SW480 (cell line): ENCODE results near the gene TBC1D16.

Source experiments
- DNase-seq: peaks from one replicate; pipeline ENCODE4 v3.0.0-alpha.2; 2016; ENCODE audit warnings: low spot score

TBC1D16 gene, protein sequence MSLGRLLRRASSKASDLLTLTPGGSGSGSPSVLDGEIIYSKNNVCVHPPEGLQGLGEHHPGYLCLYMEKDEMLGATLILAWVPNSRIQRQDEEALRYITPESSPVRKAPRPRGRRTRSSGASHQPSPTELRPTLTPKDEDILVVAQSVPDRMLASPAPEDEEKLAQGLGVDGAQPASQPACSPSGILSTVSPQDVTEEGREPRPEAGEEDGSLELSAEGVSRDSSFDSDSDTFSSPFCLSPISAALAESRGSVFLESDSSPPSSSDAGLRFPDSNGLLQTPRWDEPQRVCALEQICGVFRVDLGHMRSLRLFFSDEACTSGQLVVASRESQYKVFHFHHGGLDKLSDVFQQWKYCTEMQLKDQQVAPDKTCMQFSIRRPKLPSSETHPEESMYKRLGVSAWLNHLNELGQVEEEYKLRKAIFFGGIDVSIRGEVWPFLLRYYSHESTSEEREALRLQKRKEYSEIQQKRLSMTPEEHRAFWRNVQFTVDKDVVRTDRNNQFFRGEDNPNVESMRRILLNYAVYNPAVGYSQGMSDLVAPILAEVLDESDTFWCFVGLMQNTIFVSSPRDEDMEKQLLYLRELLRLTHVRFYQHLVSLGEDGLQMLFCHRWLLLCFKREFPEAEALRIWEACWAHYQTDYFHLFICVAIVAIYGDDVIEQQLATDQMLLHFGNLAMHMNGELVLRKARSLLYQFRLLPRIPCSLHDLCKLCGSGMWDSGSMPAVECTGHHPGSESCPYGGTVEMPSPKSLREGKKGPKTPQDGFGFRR

DNA sequence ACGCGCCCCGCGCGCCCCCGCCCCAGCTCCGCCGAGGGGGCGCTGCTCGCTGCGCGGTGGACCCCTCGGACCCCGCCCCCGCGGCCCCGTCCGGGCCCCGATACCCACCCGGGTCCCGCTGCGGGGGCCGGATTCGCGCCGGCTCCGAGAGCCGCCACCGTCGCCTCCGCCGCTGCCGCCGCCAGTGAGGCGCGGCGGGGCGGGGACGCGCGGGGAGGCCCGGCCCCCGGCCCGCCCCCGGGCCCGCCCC lies at the start of gene TBC1D16:
TBC1D16 (minus strand) TSS at position 186 of the 250 bp plus-strand sequence. CDS start 22,325 bp downstream, outside the sequence.
- no peak for DNase-seq

DNA sequence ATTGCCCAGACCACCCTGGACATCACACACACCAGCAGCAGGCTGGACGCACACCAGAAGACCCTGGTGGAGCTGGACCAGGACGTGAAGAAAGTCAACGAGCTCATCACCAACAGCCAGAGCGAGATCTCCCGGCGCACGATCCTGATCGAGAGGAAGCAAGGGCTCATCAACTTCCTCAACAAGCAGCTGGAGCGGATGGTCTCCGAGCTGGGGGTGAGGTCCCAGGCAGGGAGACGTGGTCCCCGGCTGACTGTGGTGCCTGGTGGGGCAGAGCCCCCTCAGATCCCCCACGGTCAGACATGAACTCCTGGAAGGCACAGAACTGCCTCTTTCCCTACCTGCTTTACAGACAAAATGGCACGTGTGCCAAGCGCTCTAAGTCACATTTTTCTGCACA lies 49.1 kb upstream of the TBC1D16 start:
- no peak for DNase-seq

DNA sequence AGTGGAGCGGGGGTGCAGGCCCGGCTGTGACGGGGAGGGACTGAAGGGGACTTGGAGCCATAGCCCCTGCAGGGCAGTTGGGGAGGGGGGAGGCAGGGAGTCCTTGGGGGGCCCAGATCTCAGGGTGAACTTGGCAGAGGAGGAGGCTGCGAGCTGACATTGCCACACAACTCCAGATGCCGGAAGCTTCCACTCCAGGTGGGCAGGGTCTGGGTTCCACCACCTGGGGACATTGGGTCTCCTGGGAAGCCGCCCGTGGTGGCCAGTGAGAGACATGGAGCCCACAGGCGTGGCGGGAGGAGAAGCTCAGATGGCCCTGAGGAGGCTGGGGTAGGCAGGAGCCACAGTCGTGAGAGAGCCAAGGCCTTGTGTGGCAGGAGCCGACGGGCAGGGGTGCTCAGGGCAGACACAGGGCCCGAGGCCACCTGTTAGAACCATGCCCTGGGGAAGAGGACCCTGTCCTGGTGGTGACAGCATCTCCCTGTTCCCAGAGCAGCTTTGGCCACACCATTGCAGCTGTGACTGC lies 47.5 kb upstream of the TBC1D16 start:
- DNase-seq: no peak

DNA sequence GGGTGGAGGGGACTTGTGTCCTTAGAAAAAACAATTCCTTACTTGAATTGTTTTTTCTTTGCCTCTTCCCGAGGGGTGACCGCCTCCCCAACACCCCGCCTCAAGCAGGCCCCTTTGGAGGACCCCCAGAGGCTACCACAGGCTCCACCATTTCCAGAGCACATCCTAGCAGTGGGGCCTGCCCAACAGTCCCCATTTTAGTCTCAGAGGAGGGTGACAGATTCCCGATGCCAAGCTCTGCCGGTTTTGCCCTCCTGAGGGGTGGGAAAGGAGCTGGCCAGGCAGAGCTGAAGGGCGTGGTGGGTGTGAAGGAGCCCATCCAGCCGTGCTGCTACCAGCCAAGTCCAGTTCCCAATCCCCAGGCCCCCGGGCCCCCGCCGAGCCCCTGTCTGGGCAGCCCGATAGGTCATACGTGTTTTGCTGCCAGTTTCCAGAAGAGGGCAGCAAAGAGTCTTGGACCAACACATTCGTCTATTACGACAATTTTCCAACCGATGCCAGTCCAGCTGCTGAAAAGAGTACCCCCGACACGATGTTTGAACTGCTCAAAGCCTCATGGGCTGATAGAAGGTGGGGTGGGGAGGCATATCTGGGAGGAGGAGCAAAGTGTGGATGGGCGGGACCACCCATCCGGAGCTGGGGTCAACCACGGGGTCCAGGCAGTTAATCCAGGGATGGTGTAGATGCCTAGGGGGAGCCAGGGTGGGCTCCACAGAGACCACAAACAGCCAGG lies 46.9 kb upstream of the TBC1D16 start:
- peak; percentile 70 for DNase-seq

DNA sequence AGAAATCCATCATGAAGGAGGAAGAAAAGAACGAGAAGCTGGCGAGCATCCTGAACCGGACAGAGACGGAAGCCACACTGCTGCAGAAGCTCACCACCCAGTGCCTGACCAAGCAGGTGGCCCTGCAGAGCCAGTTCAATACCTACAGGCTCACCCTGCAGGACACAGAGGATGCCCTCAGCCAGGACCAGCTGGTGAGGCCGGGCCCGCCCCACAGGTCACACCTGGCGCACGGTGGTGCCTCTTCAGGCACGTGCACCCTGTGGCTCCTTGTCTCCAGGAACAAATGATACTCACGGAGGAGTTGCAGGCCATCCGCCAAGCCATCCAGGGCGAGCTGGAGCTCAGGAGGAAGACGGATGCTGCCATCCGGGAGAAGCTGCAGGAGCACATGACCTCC lies 45.9 kb upstream of the TBC1D16 start:
- DNase-seq: no peak

DNA sequence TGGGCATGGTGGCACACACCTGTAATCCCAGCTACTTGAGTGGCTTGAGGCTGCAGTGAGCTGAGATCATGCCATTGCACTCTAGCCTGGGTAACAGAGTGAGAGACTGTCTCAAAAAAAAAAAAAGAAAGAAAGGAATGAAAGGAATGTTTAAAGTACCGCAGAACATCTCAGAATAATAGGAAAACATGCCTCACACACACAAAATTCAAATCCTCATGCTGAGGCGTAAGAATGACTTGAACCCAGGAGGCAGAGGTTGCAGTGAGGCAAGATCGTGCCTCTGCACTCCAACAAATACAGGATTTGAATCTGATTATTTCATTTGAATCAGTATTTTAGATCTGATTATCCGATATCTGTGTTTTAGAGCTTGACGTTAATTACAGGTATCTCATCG lies 44.4 kb upstream of the TBC1D16 start:
- DNase-seq: no peak

DNA sequence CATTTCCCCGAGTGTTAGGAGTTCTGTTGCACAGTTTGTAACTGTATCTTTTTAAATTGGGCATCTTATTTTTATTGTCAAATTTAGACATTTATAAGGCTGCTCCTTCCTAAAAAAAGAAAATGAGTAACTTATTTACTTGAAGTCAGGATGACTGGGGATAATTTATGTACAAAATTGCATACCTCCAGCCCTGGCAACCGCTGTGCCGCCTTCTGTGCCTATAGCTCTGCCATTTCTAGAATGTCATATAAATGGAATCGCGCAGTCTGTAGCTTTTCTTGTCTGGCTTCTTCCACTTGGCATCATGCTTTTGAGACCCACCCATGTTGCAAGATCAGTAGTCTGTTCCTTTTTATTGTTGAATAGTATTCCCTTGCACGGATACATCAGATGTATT lies 36.7 kb upstream of the TBC1D16 start:
- no peak for DNase-seq

DNA sequence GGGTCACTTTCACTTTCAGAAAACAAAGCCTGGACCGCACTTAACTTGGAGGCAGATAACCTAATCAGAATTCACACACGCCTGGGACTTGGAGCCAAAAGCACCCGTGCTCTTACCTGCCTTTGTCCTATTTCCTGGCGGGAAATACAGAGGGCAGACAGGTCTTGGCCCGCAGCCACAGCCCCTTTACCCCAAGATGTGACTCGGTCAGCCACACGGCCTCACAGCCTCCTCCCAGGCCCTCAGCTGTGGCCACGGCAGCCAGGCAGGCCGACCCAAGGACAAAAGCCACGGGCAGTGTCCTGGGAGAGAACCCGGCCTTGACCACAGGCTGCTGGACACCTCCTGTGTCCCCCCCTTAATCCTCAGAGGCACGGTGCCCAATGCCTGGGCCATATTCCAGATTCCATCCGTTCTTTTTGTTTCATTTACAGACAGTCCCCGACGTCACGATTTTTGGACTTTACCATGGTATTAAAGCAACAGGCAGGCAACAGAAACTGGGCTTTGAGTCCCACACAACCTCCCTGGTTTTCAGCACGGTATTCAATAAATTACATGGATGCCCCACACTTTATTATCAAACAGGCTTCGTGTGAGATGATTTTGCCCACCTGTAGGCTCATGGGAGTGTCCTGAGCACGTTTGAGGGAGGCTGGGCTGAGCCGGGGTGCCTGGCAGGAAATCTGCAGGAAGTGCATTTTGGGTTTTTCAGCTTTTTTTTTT lies 35.6 kb upstream of the TBC1D16 start:
- no peak for DNase-seq

DNA sequence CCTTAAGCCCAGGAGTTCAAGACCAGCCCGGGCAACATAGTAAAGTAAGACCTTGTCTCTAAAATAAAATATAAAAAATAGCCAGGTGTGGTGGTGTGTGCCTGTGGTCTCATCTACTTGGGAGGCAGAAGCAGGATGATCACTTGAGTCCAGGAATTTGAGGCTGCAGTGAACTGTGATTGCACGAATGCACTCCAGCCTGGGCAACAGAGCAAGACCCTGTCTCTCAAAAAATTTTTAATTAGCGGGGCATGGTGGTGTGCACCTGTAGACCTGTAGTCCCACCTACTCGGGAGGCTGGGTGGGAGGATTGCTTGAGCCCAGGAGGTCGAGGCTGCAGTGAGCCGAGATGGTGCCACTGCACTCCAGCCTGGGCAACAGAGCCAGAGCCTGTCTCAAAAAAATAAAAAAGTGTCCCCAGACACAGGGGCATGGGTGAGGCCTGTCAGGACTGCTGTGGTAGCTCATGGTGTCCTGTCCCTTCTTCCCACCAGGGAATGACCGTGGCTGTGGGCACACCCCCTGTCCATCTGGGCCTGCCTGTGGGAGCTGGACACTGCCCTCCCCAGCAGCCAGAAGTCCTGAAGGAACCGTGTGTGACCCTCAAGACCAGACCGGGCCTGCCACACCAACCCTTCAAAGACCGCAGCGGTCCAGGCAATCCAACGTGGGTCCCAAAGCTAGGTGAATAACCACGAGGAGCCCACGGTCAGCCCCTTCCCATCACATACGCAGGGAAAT lies 34.9 kb upstream of the TBC1D16 start:
- DNase-seq: no peak

DNA sequence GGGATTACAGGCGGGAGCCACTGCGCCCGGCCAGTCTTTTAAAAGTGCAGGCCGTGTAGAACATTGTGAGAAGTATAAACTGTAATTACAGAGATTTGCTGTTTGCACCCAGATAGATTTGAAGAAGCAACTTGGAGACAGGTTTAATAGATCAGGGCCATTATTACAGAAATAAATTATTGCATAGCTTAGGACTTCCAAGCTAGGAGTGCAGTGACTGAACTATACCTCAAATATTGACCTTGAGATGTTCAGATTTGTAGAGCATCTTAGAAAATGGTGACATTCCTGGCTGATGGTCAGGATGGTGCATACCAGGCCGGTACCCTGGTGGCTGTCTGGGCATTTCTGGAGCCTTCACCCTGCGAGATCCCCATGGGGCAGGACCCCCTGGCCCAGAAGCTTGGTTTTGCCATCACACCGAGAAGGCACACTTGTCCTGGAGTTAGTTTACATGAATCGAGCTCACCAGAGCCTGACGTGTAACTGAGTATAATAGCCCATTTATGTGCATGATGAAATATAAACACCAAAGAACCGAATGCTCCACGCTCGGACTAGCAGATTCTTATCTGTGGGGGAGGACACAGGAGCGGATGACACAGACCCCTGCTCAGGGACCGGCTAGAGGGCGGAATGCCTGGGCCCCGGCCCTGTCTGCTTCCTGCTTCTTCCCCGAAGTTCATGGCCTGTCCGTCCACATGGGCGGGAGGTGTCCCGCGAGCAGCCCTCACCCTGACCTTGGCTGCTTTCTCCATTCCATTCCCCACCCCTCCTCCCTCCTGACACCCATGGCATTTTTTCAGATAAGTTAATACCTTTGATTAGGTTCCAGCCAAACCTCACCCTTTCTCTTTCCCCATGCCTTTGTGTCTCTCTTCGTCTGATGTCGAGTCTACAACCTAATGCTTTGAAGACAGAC lies 32.9 kb upstream of the TBC1D16 start:
- peak; percentile 60 for DNase-seq

DNA sequence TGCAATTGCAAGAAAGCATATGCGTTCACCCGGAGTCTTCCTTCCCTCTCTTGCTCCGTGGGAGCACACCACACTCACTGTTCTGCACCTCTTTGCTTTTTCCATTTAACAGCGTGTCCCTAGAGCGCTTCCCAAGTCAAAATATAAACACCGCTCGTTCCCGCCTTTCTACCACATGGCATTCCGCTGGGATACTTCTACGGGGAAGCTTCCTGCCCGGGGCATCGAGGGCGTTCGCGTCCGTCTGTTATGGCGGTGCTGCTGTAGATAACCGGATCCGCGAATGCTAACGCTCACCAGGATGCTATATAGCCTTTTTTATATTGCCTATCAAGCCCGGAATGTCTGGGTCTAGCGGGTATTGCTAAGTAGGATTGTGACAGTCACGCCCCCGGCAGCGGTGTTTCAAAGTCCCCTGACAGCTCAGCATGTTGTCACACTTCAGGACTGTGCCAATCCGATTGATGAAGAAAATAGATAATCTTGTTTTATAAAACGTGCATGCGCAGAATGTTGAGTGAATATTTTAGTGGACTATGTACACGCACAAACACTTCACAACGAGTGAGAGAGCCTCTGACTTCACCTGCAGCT lies 31.8 kb upstream of the TBC1D16 start:
- DNase-seq: no peak

DNA sequence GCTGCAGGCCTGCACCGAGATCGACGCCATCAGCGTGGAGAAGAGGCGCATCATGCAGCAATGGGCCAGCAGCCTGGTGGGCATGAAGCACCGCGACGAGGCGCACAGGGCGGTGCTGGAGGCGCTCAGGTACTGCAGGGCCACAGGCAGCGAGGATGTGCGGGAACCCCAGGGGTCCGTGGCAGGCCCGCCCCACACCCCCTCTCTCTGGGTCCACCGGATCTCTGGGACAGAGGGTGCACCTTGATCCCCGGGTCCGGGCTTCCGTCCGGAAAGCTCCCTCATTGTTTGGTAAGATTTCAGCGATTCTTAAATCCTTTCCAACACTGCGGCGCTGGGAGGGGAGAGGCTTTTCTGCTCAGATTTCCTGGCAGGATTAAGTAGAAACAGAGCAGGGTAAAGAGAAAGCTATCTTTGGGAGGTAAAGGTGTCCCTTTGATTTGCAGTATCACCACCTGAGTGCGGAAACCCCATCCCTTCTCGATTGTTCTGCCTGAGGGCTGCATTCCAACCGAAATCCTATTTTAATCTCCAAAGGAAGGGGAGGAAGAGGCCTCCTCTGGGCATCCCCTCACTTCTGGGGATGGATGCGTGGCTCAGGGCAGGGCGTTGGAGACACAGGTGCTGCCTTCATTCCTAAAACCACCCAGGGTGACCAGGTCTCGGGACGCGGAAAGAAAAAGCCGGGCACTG lies 30.0 kb upstream of the TBC1D16 start:
- no peak for DNase-seq

DNA sequence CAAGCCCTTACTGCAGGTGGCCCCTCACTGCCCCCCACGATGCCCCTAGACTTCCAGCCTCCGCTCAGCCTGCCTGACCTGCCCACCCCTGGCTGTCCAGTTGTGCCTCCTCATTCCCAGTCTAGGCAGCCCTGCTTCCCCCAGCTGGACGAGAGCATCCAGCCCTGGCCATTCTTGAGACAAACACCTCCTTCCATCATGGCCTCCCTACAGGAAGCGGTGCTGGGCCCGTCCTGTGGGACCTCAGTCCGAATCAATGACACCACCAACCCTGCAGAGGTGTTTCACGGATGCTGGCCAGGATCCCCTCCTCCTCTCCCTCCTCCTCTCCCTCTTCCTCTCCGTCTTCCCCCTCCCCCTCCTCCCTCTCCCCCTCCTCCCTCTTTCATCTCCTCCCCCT lies 29.0 kb upstream of the TBC1D16 start:
- no peak for DNase-seq

DNA sequence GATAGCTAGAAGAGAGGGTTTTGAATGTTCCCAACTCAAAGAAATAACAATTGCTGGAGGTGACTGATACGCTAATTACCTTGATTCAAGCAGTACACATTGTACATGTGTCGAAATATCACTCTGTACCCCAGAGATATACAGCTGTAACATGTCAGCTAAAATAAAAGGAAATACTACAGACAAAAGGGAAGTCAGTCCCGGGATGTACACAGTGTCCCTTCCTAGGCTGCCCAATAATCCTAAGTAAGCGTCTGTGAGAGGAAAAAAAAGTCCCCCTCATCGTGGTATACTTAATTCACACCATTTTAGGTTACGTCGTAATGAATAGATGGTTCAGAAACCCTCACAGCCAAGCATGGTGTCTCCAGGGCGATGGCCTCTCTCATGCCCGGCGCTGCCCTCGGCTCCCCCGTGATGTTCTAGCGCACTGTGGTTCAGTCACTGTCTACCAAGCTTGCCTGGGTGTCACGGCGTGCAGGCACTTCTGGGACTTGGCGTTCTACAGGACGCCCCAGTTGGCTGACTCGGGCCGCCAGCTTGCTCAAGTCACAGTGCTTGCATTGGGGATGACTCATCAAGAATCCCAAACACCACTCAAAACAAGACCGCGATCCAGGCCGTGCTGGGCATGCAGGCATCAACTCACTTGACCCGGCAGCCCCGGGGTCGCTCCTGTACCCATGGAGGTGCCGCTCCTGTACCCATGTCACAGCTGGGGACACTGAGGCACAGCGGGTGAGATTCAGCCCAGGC lies 28.3 kb upstream of the TBC1D16 start:
- peak; percentile 78 for DNase-seq

DNA sequence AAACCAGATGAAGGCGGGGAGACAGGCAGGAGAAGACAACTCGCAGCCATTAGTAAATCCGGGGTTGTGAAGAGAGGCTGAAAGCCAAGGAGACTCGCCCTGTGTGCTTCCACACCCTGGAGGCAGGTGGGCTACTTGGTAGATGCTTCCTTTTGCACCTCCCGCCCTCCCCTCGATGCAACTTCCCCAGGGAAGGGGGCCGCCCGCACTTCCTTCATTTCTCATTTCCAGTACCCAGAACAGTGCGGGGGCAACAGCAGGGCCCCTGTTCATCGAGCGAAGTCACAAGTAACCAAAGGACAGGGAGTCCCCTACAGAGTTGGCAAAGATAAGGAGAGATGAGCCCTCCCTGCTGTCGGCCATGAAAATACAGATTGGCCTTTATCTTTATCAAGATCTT lies 25.7 kb upstream of the TBC1D16 start:
- DNase-seq: no peak

DNA sequence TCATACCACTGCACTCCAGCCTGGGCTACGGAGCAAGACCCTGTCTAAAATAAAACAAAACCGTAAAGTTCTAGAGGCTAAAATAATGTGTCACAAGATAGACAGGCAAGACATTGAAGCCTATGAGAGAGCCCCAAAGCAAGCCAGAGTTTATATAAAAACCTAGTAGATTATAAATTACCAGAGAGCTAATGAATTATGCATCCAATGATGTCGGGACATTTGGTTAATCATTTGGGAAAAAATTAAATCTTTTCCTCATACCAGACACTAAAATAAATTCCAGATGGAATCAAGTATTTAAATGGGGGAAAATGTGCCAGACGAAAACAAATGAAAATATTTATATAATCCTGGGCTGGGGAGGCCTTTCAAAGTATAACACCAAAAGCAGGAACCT lies 25.0 kb upstream of the TBC1D16 start:
- DNase-seq: no peak

DNA sequence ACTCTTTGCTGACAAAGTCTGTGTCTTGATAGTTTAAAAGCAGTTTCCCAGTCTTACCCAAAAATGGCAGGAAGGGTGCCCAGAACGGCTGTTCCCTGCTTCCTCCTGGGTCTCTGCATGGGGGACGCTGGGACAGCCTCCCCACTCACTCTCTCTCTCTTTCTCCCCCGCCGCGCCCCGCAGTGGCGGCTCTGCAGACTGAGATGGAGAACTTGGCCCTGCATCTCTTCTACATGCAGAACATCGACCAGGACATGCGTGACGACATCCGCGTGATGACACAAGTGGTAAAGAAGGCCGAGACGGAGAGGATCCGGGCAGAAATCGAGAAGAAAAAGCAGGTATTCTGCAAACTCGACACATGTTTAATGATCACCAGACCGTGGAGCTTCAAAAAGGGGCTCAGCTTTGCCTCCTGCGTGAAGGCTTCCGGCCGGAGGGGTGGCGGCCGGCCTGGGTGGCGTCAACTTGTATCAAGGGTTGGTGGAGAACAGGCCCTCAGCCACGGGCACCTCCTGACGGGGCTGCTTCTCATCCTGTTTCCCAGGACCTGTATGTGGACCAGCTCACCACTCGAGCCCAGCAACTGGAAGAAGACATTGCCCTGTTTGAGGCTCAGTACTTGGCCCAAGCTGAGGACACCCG lies 22.8 kb upstream of the TBC1D16 start:
- DNase-seq: no peak

DNA sequence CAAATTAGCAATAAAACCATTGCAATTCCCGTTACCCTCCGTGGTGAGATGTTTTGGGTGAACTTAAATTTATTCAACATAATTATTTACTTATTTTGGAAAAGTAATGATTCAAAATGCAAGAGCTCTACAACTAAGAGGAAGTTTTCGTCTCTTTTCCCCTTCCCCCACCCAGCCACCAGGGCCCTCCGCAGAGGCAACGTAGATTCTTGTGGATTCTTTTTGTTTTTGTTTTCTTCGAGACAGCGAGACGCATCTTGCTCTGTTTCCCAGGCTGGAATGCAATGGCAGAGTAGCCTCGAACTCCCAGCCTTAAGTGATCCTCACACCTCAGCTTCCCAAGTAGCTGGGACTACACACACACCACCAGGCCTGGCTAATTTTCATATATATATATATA lies 19.9 kb upstream of the TBC1D16 start:
- DNase-seq: no peak
